Ammon's horn (tissue), 1 donor: ENCODE data around the gene DESI1.
"Not testable (repeated sequence)": the region's sequence is repeated elsewhere in the genome, so short reads cannot be mapped to it uniquely, and the experiment has no call there.

Experiments used
- DNase-seq: peaks from one replicate; pipeline ENCODE4 v3.0.0-alpha.2; 2016; ENCODE audit warnings: low spot score

Gene DESI1

GRCh38 chr22:41558241-41558630 lies 62.6 kb downstream of the DESI1 start:
- not testable (repeated sequence) for DNase-seq

GRCh38 chr22:41557401-41558240 lies 63.2 kb downstream of the DESI1 start:
- DNase-seq = peak; percentile 84

GRCh38 chr22:41556561-41556960 lies 64.3 kb downstream of the DESI1 start:
- no peak for DNase-seq

DNA sequence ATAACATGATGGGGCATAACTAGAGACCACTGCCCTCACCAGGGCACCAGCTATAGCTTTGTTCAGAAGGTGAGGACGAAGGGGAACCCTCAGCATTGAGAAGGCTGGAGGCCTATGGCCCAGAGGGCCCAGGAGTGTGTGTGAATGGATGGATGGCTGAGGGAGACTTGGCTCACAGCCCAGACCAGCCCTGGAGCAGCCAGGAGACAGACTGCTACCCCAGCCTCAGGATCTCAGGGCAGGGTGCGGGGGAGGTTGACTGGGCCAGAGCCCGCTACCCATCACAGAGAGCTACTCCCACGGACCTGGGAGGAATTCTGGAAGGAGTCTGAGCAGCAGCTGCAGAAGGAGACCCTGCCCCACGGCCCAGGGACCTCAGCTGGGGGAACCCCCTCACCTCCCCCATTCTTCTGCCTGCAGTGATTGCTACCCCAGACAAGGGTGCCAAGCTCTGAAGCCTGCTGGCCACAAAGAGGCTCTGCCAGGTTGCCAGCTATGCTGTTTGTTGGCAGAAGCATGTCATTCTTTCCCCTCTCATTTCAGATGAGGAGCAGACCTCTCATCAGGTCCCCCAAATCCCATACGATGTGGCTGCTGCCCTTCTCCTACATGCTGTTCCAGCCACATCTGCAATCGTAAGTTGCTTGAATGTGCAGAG lies 65.4 kb downstream of the DESI1 start:
- DNase-seq = no peak

GRCh38 chr22:41551877-41552582 lies 68.8 kb downstream of the DESI1 start:
- DNase-seq = no peak

DNA sequence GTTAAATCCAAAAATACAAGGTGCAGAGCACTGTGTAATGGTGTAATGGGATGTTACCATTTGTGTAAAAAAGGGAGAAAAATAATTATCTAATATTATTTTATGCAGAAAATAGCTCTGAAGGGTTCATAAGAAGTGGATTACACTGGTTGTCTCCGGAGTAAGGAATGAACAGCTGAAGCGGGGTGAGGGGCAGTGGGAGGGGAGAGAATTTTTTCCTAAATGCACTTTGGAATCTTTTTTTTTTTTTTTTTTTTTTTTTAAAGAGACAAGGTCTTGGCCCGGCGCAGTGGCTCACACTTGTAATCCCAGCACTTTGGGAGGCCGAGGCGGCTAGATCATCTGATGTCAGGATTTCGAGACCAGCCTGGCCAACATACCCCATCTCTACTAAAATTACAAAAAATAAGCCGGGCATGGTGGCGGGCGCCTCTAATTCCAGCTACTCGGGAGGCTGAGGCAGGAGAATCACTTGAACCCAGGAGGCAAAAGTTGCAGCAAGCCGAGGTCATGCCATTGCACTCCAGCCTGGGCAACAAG lies 69.8 kb downstream of the DESI1 start:
- no peak for DNase-seq

DNA sequence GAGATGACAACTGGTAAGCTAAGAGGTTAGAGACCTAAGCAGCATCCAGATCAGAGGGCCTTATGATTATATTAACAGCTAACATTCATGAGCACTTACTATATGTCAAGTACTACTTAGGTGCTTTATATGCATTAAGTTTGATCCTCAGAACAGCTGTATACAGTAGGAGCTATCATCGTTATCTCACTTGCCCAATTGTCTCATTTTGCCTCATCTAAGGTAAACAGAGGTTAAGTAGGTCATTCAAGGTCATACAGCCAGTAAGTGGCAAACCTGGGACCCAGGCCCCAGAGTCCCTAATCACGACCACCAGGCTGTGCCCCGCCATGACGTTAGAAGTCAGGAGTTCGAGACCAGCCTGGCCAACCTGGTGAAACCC lies 72.0 kb downstream of the DESI1 start:
- no peak for DNase-seq
